Measurements from ENCODE around the gene ZFP57.
"Not testable (repeated sequence)": the region's sequence is repeated elsewhere in the genome, so short reads cannot be mapped to it uniquely, and the experiment has no call there.

ZFP57 gene

DNA sequence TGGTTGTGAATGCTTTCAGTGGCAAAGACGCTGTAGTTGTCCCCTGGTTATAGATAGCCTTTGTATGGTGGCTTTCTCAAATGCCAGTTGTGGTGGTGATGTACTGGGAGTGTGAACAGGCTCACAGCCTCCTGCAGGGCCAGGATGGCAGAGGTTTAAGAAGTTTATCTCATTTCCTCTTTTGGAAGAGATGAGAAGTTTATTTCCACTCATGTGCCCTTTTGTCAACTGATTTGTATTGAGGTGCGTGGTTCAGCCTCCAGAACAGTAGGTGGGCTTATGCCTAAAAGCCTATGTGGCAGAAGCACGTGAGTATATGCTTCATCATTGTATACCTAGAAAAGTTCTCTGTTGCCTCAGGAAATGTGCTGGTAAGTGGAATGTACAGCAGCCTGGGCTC is 13.7 kb upstream of the ZFP57 start:
- no peak for DNase-seq

GRCh38 chr6:29685718-29686326 is 4.9 kb upstream of the ZFP57 start:
- DNase-seq, result no peak

- no peak for DNase-seq
Measured at GRCh38 chr6:29681811-29682210, 859 bp upstream of the ZFP57 start.

DNA sequence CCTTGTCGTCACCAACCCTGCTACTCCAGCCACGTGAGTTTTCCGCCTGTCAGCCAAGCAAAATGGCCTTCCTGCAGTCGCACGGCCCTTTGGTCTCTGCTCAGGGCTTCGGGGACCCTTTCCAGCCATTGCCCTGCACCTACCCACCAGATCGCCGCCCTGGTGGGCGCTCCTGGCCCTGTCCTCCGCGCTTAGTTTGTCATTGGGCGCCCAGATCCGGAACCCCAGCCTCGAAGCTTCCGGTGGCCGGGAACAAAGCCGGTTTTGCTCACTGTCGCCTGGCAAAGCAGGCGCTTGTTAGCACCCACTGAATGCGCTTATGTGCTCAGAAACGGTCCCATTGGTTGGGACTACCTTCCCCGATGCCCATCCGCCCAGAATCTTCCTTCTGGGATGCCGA is 536 bp downstream of the ZFP57 start:
- DNase-seq, result no peak

- DNase-seq, result no peak
Measured at GRCh38 chr6:29679962-29680361, 990 bp downstream of the ZFP57 start.

DNA sequence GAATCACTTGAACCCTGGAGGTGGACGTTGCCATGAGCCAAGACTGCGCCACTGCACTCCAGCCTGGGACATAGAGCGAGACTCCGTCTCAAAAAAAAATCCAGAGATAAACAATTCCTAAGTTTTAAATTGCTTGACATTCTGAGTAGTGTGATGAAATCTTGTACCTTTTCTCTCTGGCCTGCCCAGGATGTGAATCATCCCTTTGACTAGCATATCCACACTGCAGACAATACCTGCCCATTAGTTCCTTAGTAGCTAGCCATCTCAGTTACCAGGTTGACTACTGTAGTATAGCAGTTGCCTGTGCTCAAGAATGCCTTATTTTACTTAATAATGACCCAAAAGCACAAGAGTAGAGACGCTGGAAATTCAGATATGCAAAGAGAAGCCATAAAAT is 2.8 kb downstream of the ZFP57 start:
- DNase-seq, result no peak

DNA sequence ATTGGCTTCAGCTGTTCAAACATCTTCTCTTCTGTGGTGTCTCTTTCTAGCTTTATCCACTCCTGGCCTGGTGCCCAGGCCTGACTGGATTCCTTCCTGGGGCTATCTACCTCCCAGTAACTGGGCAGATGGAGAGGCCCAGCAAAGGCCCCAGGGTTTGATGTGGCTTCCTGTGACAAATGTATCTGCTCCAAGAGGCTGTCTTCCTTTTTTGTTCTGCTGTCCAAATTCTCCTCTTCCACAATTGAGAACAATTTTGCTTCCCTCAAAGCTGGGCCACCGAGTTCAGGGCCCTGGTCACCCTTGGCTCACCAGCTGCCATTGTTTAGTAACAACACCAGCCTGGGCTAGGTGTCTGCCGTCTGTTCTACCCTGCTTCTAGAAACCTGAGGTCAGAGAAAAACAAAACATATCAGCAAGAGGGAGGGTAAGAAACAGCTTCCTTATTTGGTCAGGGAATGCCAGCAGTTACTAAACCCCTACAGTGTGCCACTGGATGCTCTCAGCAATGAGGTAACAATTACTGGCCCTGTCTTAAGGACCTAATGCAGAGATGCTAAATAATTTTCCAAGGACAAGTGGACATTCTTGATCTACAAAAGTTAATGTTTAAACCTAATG is 3.9 kb downstream of the ZFP57 start:
- DNase-seq, result no peak

GRCh38 chr6:29675561-29675960 is 5.4 kb downstream of the ZFP57 start:
- DNase-seq, result no peak

- no peak for DNase-seq
Measured at GRCh38 chr6:29674008-29674407, 6.9 kb downstream of the ZFP57 start.

- DNase-seq, result no peak
Measured at GRCh38 chr6:29673161-29673560, 7.8 kb downstream of the ZFP57 start.

DNA sequence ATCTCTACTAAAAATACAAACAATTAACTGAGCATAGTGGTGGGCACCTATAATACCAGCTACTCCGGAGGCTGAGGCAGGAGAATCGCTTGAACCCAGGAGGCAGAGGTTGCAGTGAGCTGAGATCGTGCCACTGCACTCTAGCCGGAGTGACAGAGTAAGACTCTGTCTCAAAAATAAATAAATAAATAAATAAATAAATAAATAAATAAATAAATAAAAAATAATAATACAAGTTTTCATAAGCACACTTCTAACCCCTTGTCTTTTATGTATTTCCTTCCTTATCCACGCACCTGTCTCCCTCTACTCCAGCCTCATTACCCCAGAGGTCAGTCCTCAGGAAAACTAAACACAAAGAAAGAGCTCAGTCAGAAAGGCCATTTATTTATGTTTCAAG is 8.8 kb downstream of the ZFP57 start:
- DNase-seq, result not testable (repeated sequence)

GRCh38 chr6:29671026-29671425 is 9.9 kb downstream of the ZFP57 start:
- DNase-seq, result no peak

DNA sequence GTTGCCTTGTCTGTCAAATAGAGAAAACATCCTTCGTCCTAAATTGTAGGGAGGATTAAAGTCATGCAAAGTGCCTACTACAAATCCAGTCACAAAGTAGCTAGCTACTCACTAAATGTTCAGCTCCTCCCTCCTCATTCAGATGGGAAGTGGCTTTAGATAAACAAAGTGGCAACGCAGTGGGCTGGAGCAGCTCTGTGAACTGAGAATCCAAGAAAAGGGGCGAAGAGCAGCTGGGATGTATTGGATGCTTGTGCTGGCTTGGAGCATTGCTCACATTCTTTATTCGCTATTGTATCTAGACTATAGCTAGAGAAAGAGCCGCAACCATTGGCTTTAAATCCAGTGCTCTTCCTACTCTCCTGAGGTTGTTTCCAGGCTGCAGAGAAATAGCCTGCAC is 13.8 kb downstream of the ZFP57 start:
- no peak for DNase-seq

- DNase-seq, result no peak
Measured at GRCh38 chr6:29666826-29667130, 14.2 kb downstream of the ZFP57 start.

DNA sequence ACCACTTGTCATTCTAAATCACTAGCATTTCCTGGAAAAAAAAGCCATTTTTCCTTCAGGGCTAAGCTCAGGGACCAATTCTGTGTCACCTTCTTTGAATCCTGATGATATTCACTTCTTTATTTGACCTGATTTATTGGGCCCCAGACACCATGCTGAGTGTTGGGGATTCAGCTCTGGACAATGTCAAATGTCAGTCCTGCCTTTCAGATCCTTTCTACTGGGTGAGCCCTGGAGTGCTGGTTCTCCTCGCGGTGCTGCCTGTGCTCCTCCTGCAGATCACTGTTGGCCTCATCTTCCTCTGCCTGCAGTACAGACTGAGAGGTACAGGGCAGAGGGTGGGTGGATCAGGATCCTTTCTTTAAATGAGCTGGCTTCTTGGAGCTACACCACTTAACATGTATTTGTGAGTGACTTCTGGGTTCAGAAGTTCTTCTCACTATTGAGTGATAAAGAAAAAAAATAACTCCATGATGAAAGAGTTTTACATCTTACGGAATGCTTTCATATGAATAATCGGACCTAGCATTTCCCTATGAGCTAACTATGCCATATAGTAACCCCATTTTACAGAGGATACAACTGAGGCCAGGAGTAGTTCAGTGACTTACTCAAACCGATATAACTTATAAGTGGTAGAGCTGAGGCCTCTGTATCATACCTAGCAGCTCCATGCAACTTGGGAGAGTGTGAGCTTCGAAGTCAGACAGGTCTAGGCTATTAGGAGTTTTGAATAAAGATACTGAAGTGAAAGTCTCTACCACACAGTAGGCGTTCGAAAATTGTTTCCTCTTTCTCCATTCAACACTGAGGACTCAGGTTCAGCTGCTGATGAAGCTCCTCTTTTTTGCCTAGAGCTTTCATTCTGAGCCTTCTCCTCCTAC is 14.8 kb downstream of the ZFP57 start:
- DNase-seq, result no peak

- no peak for DNase-seq
Measured at GRCh38 chr6:29663300-29664042, 17.5 kb downstream of the ZFP57 start.

- not testable (repeated sequence) for DNase-seq
Measured at GRCh38 chr6:29661502-29662141, 19.3 kb downstream of the ZFP57 start.

DNA sequence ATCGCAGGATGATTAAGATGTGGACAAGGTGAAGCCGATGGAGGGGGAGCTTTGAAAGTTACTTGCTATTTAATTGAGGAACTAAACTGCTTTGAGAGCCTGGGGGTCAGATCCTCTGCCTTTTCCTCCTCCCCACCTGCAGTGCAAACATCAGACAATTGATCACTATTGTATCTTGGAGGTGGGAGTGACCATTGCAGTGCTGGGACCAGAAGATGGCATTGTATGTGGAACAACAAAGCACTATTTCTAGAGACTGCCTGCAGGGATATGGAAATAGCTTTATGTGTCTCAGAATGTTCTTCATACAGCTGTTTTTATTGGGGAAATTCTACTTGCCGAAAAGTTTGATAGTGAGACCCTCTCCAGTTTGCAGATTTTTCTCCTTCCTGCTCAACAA is 19.9 kb downstream of the ZFP57 start:
- no peak for DNase-seq

GRCh38 chr6:29656798-29657197 is 24.2 kb downstream of the ZFP57 start, which contains the start of gene MOG:
Gene MOG (plus strand): TSS chr6:29657092. CDS start chr6:29657210, 118 bp downstream.
- no peak for DNase-seq

- DNase-seq, result no peak
Measured at GRCh38 chr6:29656157-29656556, 24.8 kb downstream of the ZFP57 start.

GRCh38 chr6:29655658-29656057 is 25.3 kb downstream of the ZFP57 start:
- DNase-seq, result no peak

- no peak for DNase-seq
Measured at GRCh38 chr6:29653452-29654038, 27.4 kb downstream of the ZFP57 start.

GRCh38 chr6:29652198-29652584 is 28.8 kb downstream of the ZFP57 start:
- DNase-seq, result no peak
